BLaER1 (cell line): Measurements from ENCODE around the gene KTN1.

Source experiments
- H3K27ac ChIP-seq: shearing (Covaris generic); formaldehyde crosslinking; 2 replicates; pipeline ENCODE4 v1.8.1; 2022
- H3K27me3 ChIP-seq: shearing (Covaris generic); formaldehyde crosslinking; 2 replicates; pipeline ENCODE4 v1.8.1; 2022
- H3K36me3 ChIP-seq: shearing (Covaris generic); formaldehyde crosslinking; 2 replicates; pipeline ENCODE4 v1.8.1; 2022
- H3K4me1 ChIP-seq: shearing (Covaris generic); formaldehyde crosslinking; 2 replicates; pipeline ENCODE4 v1.8.1; 2022
- H3K4me2 ChIP-seq: shearing (Covaris generic); formaldehyde crosslinking; 2 replicates; pipeline ENCODE4 v1.8.1; 2022
- H3K4me3 ChIP-seq: shearing (Covaris generic); formaldehyde crosslinking; 2 replicates; pipeline ENCODE4 v1.8.1; 2022
- H3K9ac ChIP-seq: shearing (Covaris generic); formaldehyde crosslinking; 2 replicates; pipeline ENCODE4 v1.8.1; 2022
- H3K9me3 ChIP-seq: shearing (Covaris generic); formaldehyde crosslinking; 2 replicates; pipeline ENCODE4 v1.8.1; 2022
- H4K20me1 ChIP-seq: shearing (Covaris generic); formaldehyde crosslinking; 2 replicates; pipeline ENCODE4 v1.8.1; 2022
- Cebpa-rat ChIP-seq: shearing (Covaris generic); IDR thresholded peaks from 2 replicates; pipeline ENCODE4 v1.8.1; 2022

KTN1 gene

GRCh38 chr14:55718551-55718950 lies 138.5 kb downstream of the KTN1 start:
- Histone ChIP-seq H3K27ac (no peak overlapping the region), H3K36me3 (no peaks in the 10 kb centered on the region), H3K9ac (no peak overlapping the region), H3K4me3 (no peak overlapping the region), H3K4me2 (no peak overlapping the region), H3K27me3 (no peaks in the 10 kb centered on the region), H4K20me1 (no peaks in the 10 kb centered on the region), H3K9me3 (peaks cover 13% of the 10 kb centered on the region), H3K4me1 (peaks cover 21% of the 10 kb centered on the region)
- no peak for TF ChIP-seq Cebpa-rat

GRCh38 chr14:55720796-55721195 lies 140.8 kb downstream of the KTN1 start:
- H3K9me3 ChIP-seq = peaks cover 13% of the 10 kb centered on the region
- no peaks in the 10 kb centered on the region for H4K20me1 ChIP-seq
- H3K4me1 ChIP-seq = peaks cover 16% of the 10 kb centered on the region
- no peak overlapping the region for H3K9ac ChIP-seq
- no peak for TF ChIP-seq Cebpa-rat
- no peak overlapping the region for H3K4me3 ChIP-seq
- no peaks in the 10 kb centered on the region for H3K27me3 ChIP-seq
- no peak overlapping the region for H3K4me2 ChIP-seq
- H3K36me3 ChIP-seq = no peaks in the 10 kb centered on the region
- no peak overlapping the region for H3K27ac ChIP-seq

- 0 out of 2 replicates have a peak, but pooled peaks have one; percentile 13 for TF ChIP-seq Cebpa-rat
- Histone ChIP-seq H3K27ac (no peak overlapping the region), H3K4me2 (peak overlapping the region; percentile 16; the same call in 1 of the 2 replicates)
Observed at GRCh38 chr14:55721353-55721752, 141.3 kb downstream of the KTN1 start.

GRCh38 chr14:55722054-55722453 lies 142.0 kb downstream of the KTN1 start:
- Histone ChIP-seq H3K4me3 (no peak overlapping the region), H4K20me1 (no peaks in the 10 kb centered on the region), H3K27me3 (no peaks in the 10 kb centered on the region), H3K4me2 (no peak overlapping the region), H3K9ac (no peak overlapping the region), H3K27ac (no peak overlapping the region), H3K4me1 (peaks cover 10% of the 10 kb centered on the region; the same call in 1 of the 2 replicates), H3K9me3 (peaks cover 5% of the 10 kb centered on the region), H3K36me3 (no peaks in the 10 kb centered on the region)
- TF ChIP-seq Cebpa-rat = no peak

More at GRCh38 chr14:55721353-55721752, 141.3 kb downstream of the KTN1 start:
- H3K4me1 ChIP-seq = peaks cover 11% of the 10 kb centered on the region
- no peak overlapping the region for H3K9ac ChIP-seq
- H4K20me1 ChIP-seq = no peaks in the 10 kb centered on the region
- no peak overlapping the region for H3K4me3 ChIP-seq
- peaks cover 12% of the 10 kb centered on the region for H3K9me3 ChIP-seq
- H3K36me3 ChIP-seq = no peaks in the 10 kb centered on the region
- no peaks in the 10 kb centered on the region for H3K27me3 ChIP-seq

- H3K9ac ChIP-seq = no peak overlapping the region
- H3K4me3 ChIP-seq = no peak overlapping the region
- no peaks in the 10 kb centered on the region for H3K9me3 ChIP-seq
- no peaks in the 10 kb centered on the region for H3K36me3 ChIP-seq
- peaks cover 10% of the 10 kb centered on the region; the same call in 1 of the 2 replicates for H3K4me1 ChIP-seq
- H3K27ac ChIP-seq = no peak overlapping the region
- TF ChIP-seq Cebpa-rat = no peak
- H3K27me3 ChIP-seq = no peaks in the 10 kb centered on the region
- no peak overlapping the region for H3K4me2 ChIP-seq
- no peaks in the 10 kb centered on the region for H4K20me1 ChIP-seq
Observed at GRCh38 chr14:55724736-55725135, 144.7 kb downstream of the KTN1 start.

GRCh38 chr14:55730592-55731310 lies 150.7 kb downstream of the KTN1 start:
- H3K4me1 ChIP-seq = no peaks in the 10 kb centered on the region
- H3K9ac ChIP-seq = no peak overlapping the region
- H3K36me3 ChIP-seq = no peaks in the 10 kb centered on the region
- no peak overlapping the region for H3K4me2 ChIP-seq
- H3K9me3 ChIP-seq = peaks cover 6% of the 10 kb centered on the region
- H3K27me3 ChIP-seq = no peaks in the 10 kb centered on the region
- TF ChIP-seq Cebpa-rat = no peak
- H3K4me3 ChIP-seq = no peak overlapping the region
- H4K20me1 ChIP-seq = no peaks in the 10 kb centered on the region
- no peak overlapping the region for H3K27ac ChIP-seq

- Histone ChIP-seq H3K4me2 (no peak overlapping the region), H3K4me1 (no peaks in the 10 kb centered on the region), H3K27me3 (no peaks in the 10 kb centered on the region), H3K9me3 (peaks cover 12% of the 10 kb centered on the region), H3K27ac (no peak overlapping the region), H3K9ac (no peak overlapping the region), H3K36me3 (no peaks in the 10 kb centered on the region), H3K4me3 (no peak overlapping the region), H4K20me1 (no peaks in the 10 kb centered on the region)
- no peak for TF ChIP-seq Cebpa-rat
Observed at GRCh38 chr14:55731311-55731872, 151.4 kb downstream of the KTN1 start.

GRCh38 chr14:55731881-55732498 lies 152.0 kb downstream of the KTN1 start:
- H3K4me3 ChIP-seq = no peak overlapping the region
- no peak overlapping the region for H3K9ac ChIP-seq
- H3K9me3 ChIP-seq = peaks cover 15% of the 10 kb centered on the region
- no peaks in the 10 kb centered on the region for H3K27me3 ChIP-seq
- H3K4me2 ChIP-seq = no peak overlapping the region
- H3K27ac ChIP-seq = no peak overlapping the region
- no peaks in the 10 kb centered on the region for H3K36me3 ChIP-seq
- TF ChIP-seq Cebpa-rat = no peak
- no peaks in the 10 kb centered on the region for H4K20me1 ChIP-seq
- no peaks in the 10 kb centered on the region for H3K4me1 ChIP-seq

GRCh38 chr14:55733599-55733998 lies 153.6 kb downstream of the KTN1 start:
- Histone ChIP-seq H3K4me1 (no peaks in the 10 kb centered on the region), H3K4me3 (no peak overlapping the region), H4K20me1 (no peaks in the 10 kb centered on the region), H3K9me3 (peaks cover 15% of the 10 kb centered on the region), H3K36me3 (no peaks in the 10 kb centered on the region), H3K4me2 (no peak overlapping the region), H3K27ac (no peak overlapping the region), H3K27me3 (no peaks in the 10 kb centered on the region), H3K9ac (no peak overlapping the region)
- TF ChIP-seq Cebpa-rat = no peak
